Measurements from ENCODE around the gene ATG3.

The ATG3 gene

GRCh38 chr3:112505907-112506306 lies 55.9 kb downstream of the ATG3 start:
- Histone ChIP-seq H3K9me3 (ENCODE audit: control insufficient read depth, insufficient read depth, low read depth, low read length) (no peaks in the 10 kb centered on the region), H3K36me3 (ENCODE audit: control insufficient read depth in 2 of 2, insufficient read depth in 1 of 2, low read length in 2 of 2) (no peaks in the 10 kb centered on the region), H3K4me3 (ENCODE audit: low read depth, low read length) (no peak overlapping the region), H3K27ac (ENCODE audit: extremely low read depth, low read depth, low read length) (no peak overlapping the region), H3K4me1 (ENCODE audit: control insufficient read depth, insufficient read depth, low read length) (no peaks in the 10 kb centered on the region)
- ChIA-PET CTCF (interaction anchor here (1.4 kb wide), 1 partner anchor 394 kb away, joined by 3 read pairs; no protein-coding TSS in a partner anchor), POLR2A (no interaction called here)
- TF ChIP-seq ZNF600 (tag by site-specific recombination; IDR thresholded peaks at IDR 0.05) (no peak), ZBTB20 (tag by site-specific recombination; IDR thresholded peaks at IDR 0.05) (no peak), ZSCAN4 (tag by site-specific recombination; IDR thresholded peaks at IDR 0.05) (no peak), ZBTB10 (tag by site-specific recombination; IDR thresholded peaks at IDR 0.05) (no peak), ZNF292 (tag by site-specific recombination; IDR thresholded peaks at IDR 0.05; ENCODE audit: borderline replicate concordance, low read depth) (no peak)

- TF ChIP-seq ZNF776 (tag by site-specific recombination; IDR thresholded peaks at IDR 0.05; ENCODE audit: borderline replicate concordance) (no peak), ZFHX2 (tag by site-specific recombination; conservative IDR thresholded peaks at IDR 0.05) (no peak), ZSCAN16 (tag by site-specific recombination; IDR thresholded peaks at IDR 0.05) (no peak), ZNF311 (tag by site-specific recombination; IDR thresholded peaks at IDR 0.05; ENCODE audit: borderline replicate concordance) (no peak), BCL11A (tag by site-specific recombination; IDR thresholded peaks at IDR 0.05; ENCODE audit: low read depth) (no peak), ZBTB26 (tag by site-specific recombination; optimal IDR thresholded peaks at IDR 0.05) (no peak), PBX3 (CRISPR knock-in tag; IDR thresholded peaks at IDR 0.05) (no peak), ZNF140 (tag by site-specific recombination; IDR thresholded peaks at IDR 0.05) (no peak), ZNF623 (tag by site-specific recombination; IDR thresholded peaks at IDR 0.05) (no peak), KLF8 (tag by site-specific recombination; IDR thresholded peaks at IDR 0.05) (no peak)
- H3K36me3 ChIP-seq (ENCODE audit: control insufficient read depth in 2 of 2, insufficient read depth in 1 of 2, low read length in 2 of 2): no peaks in the 10 kb centered on the region
- no peak overlapping the region for H3K27ac ChIP-seq (ENCODE audit: extremely low read depth, low read depth, low read length)
- H3K4me1 ChIP-seq (ENCODE audit: control insufficient read depth, insufficient read depth, low read length): no peaks in the 10 kb centered on the region
- ChIA-PET CTCF (no interaction called here), POLR2A (no interaction called here)
- no peak overlapping the region for H3K4me3 ChIP-seq (ENCODE audit: low read depth, low read length)
- no peaks in the 10 kb centered on the region for H3K9me3 ChIP-seq (ENCODE audit: control insufficient read depth, insufficient read depth, low read depth, low read length)
Measured at GRCh38 chr3:112504123-112504522, 57.6 kb downstream of the ATG3 start.

GRCh38 chr3:112503304-112503972 lies 58.3 kb downstream of the ATG3 start:
- POLR2A ChIA-PET: no interaction called here
- H3K9me3 ChIP-seq (ENCODE audit: control insufficient read depth, insufficient read depth, low read depth, low read length): no peaks in the 10 kb centered on the region
- CTCF ChIA-PET: interaction anchor here (0.6 to 0.7 kb wide), 2 partner anchors 42 to 547 kb away, joined by 3 read pairs; no protein-coding TSS in a partner anchor
- H3K4me3 ChIP-seq (ENCODE audit: low read depth, low read length): no peak overlapping the region
- no peaks in the 10 kb centered on the region for H3K4me1 ChIP-seq (ENCODE audit: control insufficient read depth, insufficient read depth, low read length)
- H3K27ac ChIP-seq (ENCODE audit: extremely low read depth, low read depth, low read length): no peak overlapping the region
- H3K36me3 ChIP-seq (ENCODE audit: control insufficient read depth in 2 of 2, insufficient read depth in 1 of 2, low read length in 2 of 2): no peaks in the 10 kb centered on the region
- TF ChIP-seq ZNF133 (tag by site-specific recombination; IDR thresholded peaks at IDR 0.05): no peak
